GM19455 (cell line): ENCODE results near the gene PMEL.
"Not testable (repeated sequence)": the region's sequence is repeated elsewhere in the genome, so short reads cannot be mapped to it uniquely, and the experiment has no call there.

Experiments used
- ATAC-seq: cut with Tn5 transposase; IDR thresholded peaks from one replicate; pipeline ENCODE4 v1.9.1; 2021; ENCODE audit not compliant: unreplicated experiment

The PMEL gene

GRCh38 chr12:55925870-55926737 lies 39.7 kb downstream of the PMEL start:
- no peak for ATAC-seq

GRCh38 chr12:55925371-55925770 lies 40.5 kb downstream of the PMEL start:
- ATAC-seq: no peak

- ATAC-seq: not testable (repeated sequence)
These were observed 42.2 kb downstream of the PMEL start for GRCh38 chr12:55923648-55924047.

GRCh38 chr12:55922126-55922525 lies 43.7 kb downstream of the PMEL start:
- ATAC-seq: no peak

- ATAC-seq: not testable (repeated sequence)
These were observed 46.8 kb downstream of the PMEL start for GRCh38 chr12:55919032-55919431.

- no peak for ATAC-seq
These were observed 50.4 kb downstream of the PMEL start for GRCh38 chr12:55915482-55915859.

GRCh38 chr12:55912908-55913307 lies 52.9 kb downstream of the PMEL start:
- no peak for ATAC-seq

GRCh38 chr12:55909513-55909884 lies 56.3 kb downstream of the PMEL start:
- no peak for ATAC-seq

- ATAC-seq: no peak
These were observed 56.9 kb downstream of the PMEL start for GRCh38 chr12:55908726-55909512.

GRCh38 chr12:55906056-55906455 lies 59.8 kb downstream of the PMEL start:
- ATAC-seq: no peak
